ENCODE results near the gene LNPEP. TPM values are rescaled to one million over a fixed set of nuclear protein-coding genes. Genes with fewer than 3 reads are reported as not detected.

The LNPEP gene
- total and polyA plus RNA-seq, 10 of the 15 experiments (the other 5 are each of a cell fraction or from before 2014, with no cell fraction given) = 5.6 to 54.9 (median 25.0) TPM

DNA sequence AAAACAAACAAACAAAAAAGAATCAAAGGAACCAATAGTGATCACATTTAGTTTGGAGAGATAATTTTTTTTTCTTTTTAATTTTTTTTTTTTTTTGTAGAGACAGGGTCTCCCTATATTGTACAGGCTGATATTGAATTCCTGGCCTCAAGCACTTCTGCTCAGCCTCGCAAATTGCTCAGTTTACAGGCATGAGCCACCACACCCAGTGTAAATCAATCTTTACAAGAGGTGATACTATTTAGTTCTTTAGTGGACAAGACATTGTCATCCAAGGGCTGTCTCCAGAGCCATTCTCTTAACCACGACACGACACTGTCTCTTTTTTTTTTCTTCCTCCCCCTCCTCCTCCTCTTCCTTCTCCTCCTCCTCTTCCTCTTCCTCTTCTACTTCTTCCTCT is 30.0 kb upstream of the LNPEP start:
- H3K27me3 ChIP-seq (replicated peaks in 1 of 2; ENCODE audit: control insufficient read depth in 2 of 2, insufficient read depth in 2 of 2, low read length in 1 of 2) = no peaks in the 10 kb centered on the region
- POLR2A ChIA-PET = no interaction called here
- no peak for TF ChIP-seq SMAD1 (IDR thresholded peaks at IDR 0.05; ENCODE audit: low read depth, partially characterized antibody)
- no peak for TF ChIP-seq ZBTB40 (IDR thresholded peaks at IDR 0.05; ENCODE audit: borderline replicate concordance)
- no peak for TF ChIP-seq FOXK2 (IDR thresholded peaks at IDR 0.05)
- TF ChIP-seq IKZF2 (IDR thresholded peaks at IDR 0.05) = no peak
- TF ChIP-seq GABPA (IDR thresholded peaks at IDR 0.05; ENCODE audit: low read depth) = no peak
- no peak for TF ChIP-seq EZH2 (IDR thresholded peaks at IDR 0.05; ENCODE audit: borderline replicate concordance, control insufficient read depth, low read depth, low read length)
- TF ChIP-seq, protein P1, sequence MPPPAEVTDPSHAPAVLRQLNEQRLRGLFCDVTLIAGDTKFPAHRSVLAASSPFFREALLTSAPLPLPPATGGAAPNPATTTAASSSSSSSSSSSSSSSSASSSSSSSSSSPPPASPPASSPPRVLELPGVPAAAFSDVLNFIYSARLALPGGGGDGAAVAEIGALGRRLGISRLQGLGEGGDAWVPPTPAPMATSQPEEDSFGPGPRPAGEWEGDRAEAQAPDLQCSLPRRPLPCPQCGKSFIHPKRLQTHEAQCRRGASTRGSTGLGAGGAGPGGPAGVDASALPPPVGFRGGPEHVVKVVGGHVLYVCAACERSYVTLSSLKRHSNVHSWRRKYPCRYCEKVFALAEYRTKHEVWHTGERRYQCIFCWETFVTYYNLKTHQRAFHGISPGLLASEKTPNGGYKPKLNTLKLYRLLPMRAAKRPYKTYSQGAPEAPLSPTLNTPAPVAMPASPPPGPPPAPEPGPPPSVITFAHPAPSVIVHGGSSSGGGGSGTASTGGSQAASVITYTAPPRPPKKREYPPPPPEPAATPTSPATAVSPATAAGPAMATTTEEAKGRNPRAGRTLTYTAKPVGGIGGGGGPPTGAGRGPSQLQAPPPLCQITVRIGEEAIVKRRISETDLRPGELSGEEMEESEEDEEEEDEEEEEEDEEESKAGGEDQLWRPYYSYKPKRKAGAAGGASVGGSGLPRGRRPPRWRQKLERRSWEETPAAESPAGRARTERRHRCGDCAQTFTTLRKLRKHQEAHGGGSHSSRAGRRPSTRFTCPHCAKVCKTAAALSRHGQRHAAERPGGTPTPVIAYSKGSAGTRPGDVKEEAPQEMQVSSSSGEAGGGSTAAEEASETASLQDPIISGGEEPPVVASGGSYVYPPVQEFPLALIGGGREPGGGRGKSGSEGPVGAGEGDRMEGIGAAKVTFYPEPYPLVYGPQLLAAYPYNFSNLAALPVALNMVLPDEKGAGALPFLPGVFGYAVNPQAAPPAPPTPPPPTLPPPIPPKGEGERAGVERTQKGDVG (CRISPR knock-in tag; IDR thresholded peaks at IDR 0.05) = no peak
- TF ChIP-seq, protein P2, sequence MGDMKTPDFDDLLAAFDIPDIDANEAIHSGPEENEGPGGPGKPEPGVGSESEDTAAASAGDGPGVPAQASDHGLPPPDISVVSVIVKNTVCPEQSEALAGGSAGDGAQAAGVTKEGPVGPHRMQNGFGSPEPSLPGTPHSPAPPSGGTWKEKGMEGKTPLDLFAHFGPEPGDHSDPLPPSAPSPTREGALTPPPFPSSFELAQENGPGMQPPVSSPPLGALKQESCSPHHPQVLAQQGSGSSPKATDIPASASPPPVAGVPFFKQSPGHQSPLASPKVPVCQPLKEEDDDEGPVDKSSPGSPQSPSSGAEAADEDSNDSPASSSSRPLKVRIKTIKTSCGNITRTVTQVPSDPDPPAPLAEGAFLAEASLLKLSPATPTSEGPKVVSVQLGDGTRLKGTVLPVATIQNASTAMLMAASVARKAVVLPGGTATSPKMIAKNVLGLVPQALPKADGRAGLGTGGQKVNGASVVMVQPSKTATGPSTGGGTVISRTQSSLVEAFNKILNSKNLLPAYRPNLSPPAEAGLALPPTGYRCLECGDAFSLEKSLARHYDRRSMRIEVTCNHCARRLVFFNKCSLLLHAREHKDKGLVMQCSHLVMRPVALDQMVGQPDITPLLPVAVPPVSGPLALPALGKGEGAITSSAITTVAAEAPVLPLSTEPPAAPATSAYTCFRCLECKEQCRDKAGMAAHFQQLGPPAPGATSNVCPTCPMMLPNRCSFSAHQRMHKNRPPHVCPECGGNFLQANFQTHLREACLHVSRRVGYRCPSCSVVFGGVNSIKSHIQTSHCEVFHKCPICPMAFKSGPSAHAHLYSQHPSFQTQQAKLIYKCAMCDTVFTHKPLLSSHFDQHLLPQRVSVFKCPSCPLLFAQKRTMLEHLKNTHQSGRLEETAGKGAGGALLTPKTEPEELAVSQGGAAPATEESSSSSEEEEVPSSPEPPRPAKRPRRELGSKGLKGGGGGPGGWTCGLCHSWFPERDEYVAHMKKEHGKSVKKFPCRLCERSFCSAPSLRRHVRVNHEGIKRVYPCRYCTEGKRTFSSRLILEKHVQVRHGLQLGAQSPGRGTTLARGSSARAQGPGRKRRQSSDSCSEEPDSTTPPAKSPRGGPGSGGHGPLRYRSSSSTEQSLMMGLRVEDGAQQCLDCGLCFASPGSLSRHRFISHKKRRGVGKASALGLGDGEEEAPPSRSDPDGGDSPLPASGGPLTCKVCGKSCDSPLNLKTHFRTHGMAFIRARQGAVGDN (IDR thresholded peaks at IDR 0.05) = no peak
- TF ChIP-seq IRF5 (IDR thresholded peaks at IDR 0.05; ENCODE audit: borderline replicate concordance) = no peak
- no peak for TF ChIP-seq EED (IDR thresholded peaks at IDR 0.05; ENCODE audit: low read depth)

More for the DNA sequence above, 30.0 kb upstream of the LNPEP start:
- H3K36me3 ChIP-seq (ENCODE audit: control insufficient read depth in 2 of 2, insufficient read depth in 2 of 2, low read length in 1 of 2) = peaks cover 3 to 35% of the 10 kb centered on the region in 2 experiments
- peaks cover 3% of the 10 kb centered on the region; the same call in 1 of the 2 replicates for H3K4me1 ChIP-seq (ENCODE audit: control insufficient read depth, insufficient read depth, low read length)
- no peaks in the 10 kb centered on the region for H4K20me1 ChIP-seq (ENCODE audit: control insufficient read depth, insufficient read depth)
- CTCF ChIA-PET = interaction anchor here (0.7 to 10.7 kb wide), 3 partner anchors 37 to 256 kb away, joined by 3 to 167 read pairs (median 8); no protein-coding TSS in a partner anchor
- H2AFZ ChIP-seq (ENCODE audit: control insufficient read depth, low read depth, low read length) = no peak overlapping the region
- H3K4me2 ChIP-seq (ENCODE audit: control insufficient read depth, insufficient read depth) = no peak overlapping the region
- FAIRE-seq (no peak), ATAC-seq (no peak), DNase-seq (ENCODE audit: low read depth, low spot score) (no peak)
- intact Hi-C loops (cut with micrococcal nuclease; ENCODE audit: unreplicated experiment) (no loop called here), in situ Hi-C loops (cut with MboI) (no loop called here)
- H3K4me3 ChIP-seq = no peak overlapping the region
- SMC1A ChIA-PET (ENCODE audit: uncharacterized antibody, unreplicated experiment) = interaction anchor here (0.8 to 2.5 kb wide), 3 partner anchors 9 to 73 kb away, joined by 3 to 17 read pairs (median 3); no protein-coding TSS in a partner anchor
- no peak overlapping the region for H3K27ac ChIP-seq (ENCODE audit: control insufficient read depth, insufficient read depth)
- BruUV-seq (replicated peaks) = no TSS peak
- WGBS (ENCODE audit: insufficient coverage, insufficient replicate concordance, low lambda C conversion rate, missing lambda C conversion rate) = 83% methylated on average over 3 of the region's 3 CpGs
- no peaks in the 10 kb centered on the region for H3K79me2 ChIP-seq (ENCODE audit: control insufficient read depth, insufficient read depth, low read length)
- no peaks in the 10 kb centered on the region for H3K9me3 ChIP-seq (replicated peaks; ENCODE audit: control insufficient read depth, insufficient read depth, low read length)
- H3K9ac ChIP-seq (ENCODE audit: control insufficient read depth, insufficient read depth, low read length) = no peak overlapping the region
- RAD21 ChIA-PET (ENCODE audit: unreplicated experiment) = interaction anchor here (2.0 to 2.6 kb wide), 2 partner anchors 37 to 154 kb away, joined by 6 to 11 read pairs; no protein-coding TSS in a partner anchor

All from GM12878 (cell line).